ENCODE measurements around the gene ZDHHC4.
A peak's percentile ranks its signal among the peaks of the same experiment; 100 is the strongest.
"Not testable (repeated sequence)": the region's sequence is repeated elsewhere in the genome, so short reads cannot be mapped to it uniquely, and the experiment has no call there.

ZDHHC4 gene

GRCh38 chr7:6608081-6608480 lies 30.8 kb downstream of the ZDHHC4 start:
- no peak for DNase-seq

- no peak for DNase-seq
Observed at GRCh38 chr7:6608794-6609193, 31.5 kb downstream of the ZDHHC4 start.

- no peak for DNase-seq
Observed at GRCh38 chr7:6612819-6613218, 35.6 kb downstream of the ZDHHC4 start.

- no peak for DNase-seq
Observed at GRCh38 chr7:6613706-6614105, 36.5 kb downstream of the ZDHHC4 start.

- no peak for DNase-seq
Observed at GRCh38 chr7:6614953-6615722, 37.9 kb downstream of the ZDHHC4 start, which contains the start of gene ZNF853. Gene ZNF853 (plus strand): TSS chr7:6615610. CDS start chr7:6616175, 565 bp downstream.

- no peak for DNase-seq
Observed at GRCh38 chr7:6615723-6616555, 38.7 kb downstream of the ZDHHC4 start.

- DNase-seq = no peak
Observed at GRCh38 chr7:6616854-6617643, 39.8 kb downstream of the ZDHHC4 start.

GRCh38 chr7:6618621-6619020 lies 41.4 kb downstream of the ZDHHC4 start:
- DNase-seq = no peak

- no peak for DNase-seq
Observed at GRCh38 chr7:6619961-6620360, 42.7 kb downstream of the ZDHHC4 start.

- DNase-seq = no peak
Observed at GRCh38 chr7:6621195-6622133, 44.2 kb downstream of the ZDHHC4 start.

- DNase-seq = no peak
Observed at GRCh38 chr7:6622134-6622710, 45.0 kb downstream of the ZDHHC4 start.

GRCh38 chr7:6623589-6624245 lies 46.5 kb downstream of the ZDHHC4 start:
- DNase-seq = no peak

- DNase-seq = no peak
Observed at GRCh38 chr7:6624246-6624611, 47.0 kb downstream of the ZDHHC4 start.

- DNase-seq = no peak
Observed at GRCh38 chr7:6628045-6628444, 50.8 kb downstream of the ZDHHC4 start.

GRCh38 chr7:6630007-6630849 lies 53.0 kb downstream of the ZDHHC4 start:
- no peak for DNase-seq

GRCh38 chr7:6631605-6632004 lies 54.4 kb downstream of the ZDHHC4 start:
- no peak for DNase-seq

GRCh38 chr7:6634021-6634420 lies 56.8 kb downstream of the ZDHHC4 start:
- no peak for DNase-seq

- DNase-seq = not testable (repeated sequence)
Observed at GRCh38 chr7:6634971-6635370, 57.7 kb downstream of the ZDHHC4 start.

GRCh38 chr7:6636741-6637543 lies 59.7 kb downstream of the ZDHHC4 start, which contains the start of gene ZNF316:
Gene ZNF316 (plus strand): TSS chr7:6637318. CDS start chr7:6642410, 5,092 bp downstream.
- peak; percentile 45 to 61 for DNase-seq

All from stimulated activated CD4-positive, alpha-beta T cell treated with anti-CD3 and anti-CD28 coated beads, Interleukin-2, amount 100 ng/mL, for 48 hours (primary cell).